ENCODE results near the gene CXorf58. TPM values are rescaled to one million over a fixed set of nuclear protein-coding genes. Genes with fewer than 3 reads are reported as not detected.

CXorf58 gene
- total and polyA plus RNA-seq, 2 donors (not counting 1 experiment from before 2014, with no cell fraction given) = not detected

GRCh38 chrX:23926015-23926414 is 18.2 kb downstream of the CXorf58 start:
- Histone ChIP-seq H3K4me1 (ENCODE audit: control insufficient read depth, extremely low read depth, insufficient read depth, low read length) (no peaks in the 10 kb centered on the region), H3K27ac (ENCODE audit: insufficient read depth, low read length) (no peak overlapping the region), H4K20me1 (ENCODE audit: control insufficient read depth, extremely low read depth, insufficient read depth, low read length) (no peaks in the 10 kb centered on the region), H3K27me3 (ENCODE audit: control insufficient read depth, insufficient read depth, low read length) (no peaks in the 10 kb centered on the region), H3K4me2 (ENCODE audit: extremely low read depth, insufficient read depth, low read length) (no peak overlapping the region), H3K79me2 (ENCODE audit: control insufficient read depth, insufficient read depth, low read length) (no peaks in the 10 kb centered on the region), H3K4me3 (replicated peaks in 1 of 4; ENCODE audit: control extremely low read depth in 1 of 4, insufficient read depth in 1 of 4, low read depth in 3 of 4, low read length in 4 of 4) (no peak overlapping the region), H2AFZ (ENCODE audit: low read length) (no peak overlapping the region), H3K9me3 (ENCODE audit: control insufficient read depth, insufficient read depth, low read depth, low read length) (no peaks in the 10 kb centered on the region), H3K36me3 (ENCODE audit: control insufficient read depth, insufficient read depth, low read length) (no peaks in the 10 kb centered on the region), H3K9ac (ENCODE audit: insufficient read depth, low read length) (no peak overlapping the region)
- TF ChIP-seq CTCF (conservative IDR thresholded peaks at IDR 0.05 in 1 of 2, IDR thresholded peaks at IDR 0.05 in 1 of 2; ENCODE audit: low read depth in 1 of 2, low read length in 2 of 2) (no peak), EZH2 (IDR thresholded peaks at IDR 0.05; ENCODE audit: low read length, missing control alignments) (no peak)
- DNase-seq (ENCODE audit: low read depth in 2 of 2) = no peak

GRCh38 chrX:23930894-23931604 is 23.2 kb downstream of the CXorf58 start:
- no peaks in the 10 kb centered on the region for H3K9me3 ChIP-seq (ENCODE audit: control insufficient read depth, insufficient read depth, low read depth, low read length)
- H3K27ac ChIP-seq (ENCODE audit: insufficient read depth, low read length) = no peak overlapping the region
- H3K36me3 ChIP-seq (ENCODE audit: control insufficient read depth, insufficient read depth, low read length) = no peaks in the 10 kb centered on the region
- H3K4me2 ChIP-seq (ENCODE audit: extremely low read depth, insufficient read depth, low read length) = no peak overlapping the region
- no peaks in the 10 kb centered on the region for H3K4me1 ChIP-seq (ENCODE audit: control insufficient read depth, extremely low read depth, insufficient read depth, low read length)
- H3K4me3 ChIP-seq (replicated peaks in 1 of 4; ENCODE audit: control extremely low read depth in 1 of 4, insufficient read depth in 1 of 4, low read depth in 3 of 4, low read length in 4 of 4) = no peak overlapping the region
- no peak overlapping the region for H2AFZ ChIP-seq (ENCODE audit: low read length)
- H4K20me1 ChIP-seq (ENCODE audit: control insufficient read depth, extremely low read depth, insufficient read depth, low read length) = no peaks in the 10 kb centered on the region
- H3K27me3 ChIP-seq (ENCODE audit: control insufficient read depth, insufficient read depth, low read length) = no peaks in the 10 kb centered on the region
- no peak for DNase-seq (ENCODE audit: low read depth in 2 of 2)
- no peak for TF ChIP-seq CTCF (conservative IDR thresholded peaks at IDR 0.05 in 1 of 2, IDR thresholded peaks at IDR 0.05 in 1 of 2; ENCODE audit: low read depth in 1 of 2, low read length in 2 of 2)
- TF ChIP-seq EZH2 (IDR thresholded peaks at IDR 0.05; ENCODE audit: low read length, missing control alignments) = no peak
- no peaks in the 10 kb centered on the region for H3K79me2 ChIP-seq (ENCODE audit: control insufficient read depth, insufficient read depth, low read length)
- H3K9ac ChIP-seq (ENCODE audit: insufficient read depth, low read length) = no peak overlapping the region

- Histone ChIP-seq H3K9ac (ENCODE audit: insufficient read depth, low read length) (no peak overlapping the region), H3K36me3 (ENCODE audit: control insufficient read depth, insufficient read depth, low read length) (no peaks in the 10 kb centered on the region), H3K9me3 (ENCODE audit: control insufficient read depth, insufficient read depth, low read depth, low read length) (no peaks in the 10 kb centered on the region), H3K4me1 (ENCODE audit: control insufficient read depth, extremely low read depth, insufficient read depth, low read length) (no peaks in the 10 kb centered on the region), H3K4me2 (ENCODE audit: extremely low read depth, insufficient read depth, low read length) (no peak overlapping the region), H3K79me2 (ENCODE audit: control insufficient read depth, insufficient read depth, low read length) (no peaks in the 10 kb centered on the region), H3K27me3 (ENCODE audit: control insufficient read depth, insufficient read depth, low read length) (no peaks in the 10 kb centered on the region), H4K20me1 (ENCODE audit: control insufficient read depth, extremely low read depth, insufficient read depth, low read length) (no peaks in the 10 kb centered on the region), H2AFZ (ENCODE audit: low read length) (no peak overlapping the region), H3K27ac (ENCODE audit: insufficient read depth, low read length) (no peak overlapping the region), H3K4me3 (replicated peaks in 1 of 4; ENCODE audit: control extremely low read depth in 1 of 4, insufficient read depth in 1 of 4, low read depth in 3 of 4, low read length in 4 of 4) (no peak overlapping the region)
- no peak for TF ChIP-seq EZH2 (IDR thresholded peaks at IDR 0.05; ENCODE audit: low read length, missing control alignments)
- no peak for TF ChIP-seq CTCF (conservative IDR thresholded peaks at IDR 0.05 in 1 of 2, IDR thresholded peaks at IDR 0.05 in 1 of 2; ENCODE audit: low read depth in 1 of 2, low read length in 2 of 2)
- DNase-seq (ENCODE audit: low read depth in 2 of 2) = no peak
These were observed 24.2 kb downstream of the CXorf58 start for GRCh38 chrX:23932046-23932445.

Measured in fibroblast of lung (primary cell).